ENCODE measurements around the gene SCGB1A1.
A peak's percentile ranks its signal among the peaks of the same experiment; 100 is the strongest.
"Not testable (repeated sequence)": the region's sequence is repeated elsewhere in the genome, so short reads cannot be mapped to it uniquely, and the experiment has no call there.

SCGB1A1 gene

DNA sequence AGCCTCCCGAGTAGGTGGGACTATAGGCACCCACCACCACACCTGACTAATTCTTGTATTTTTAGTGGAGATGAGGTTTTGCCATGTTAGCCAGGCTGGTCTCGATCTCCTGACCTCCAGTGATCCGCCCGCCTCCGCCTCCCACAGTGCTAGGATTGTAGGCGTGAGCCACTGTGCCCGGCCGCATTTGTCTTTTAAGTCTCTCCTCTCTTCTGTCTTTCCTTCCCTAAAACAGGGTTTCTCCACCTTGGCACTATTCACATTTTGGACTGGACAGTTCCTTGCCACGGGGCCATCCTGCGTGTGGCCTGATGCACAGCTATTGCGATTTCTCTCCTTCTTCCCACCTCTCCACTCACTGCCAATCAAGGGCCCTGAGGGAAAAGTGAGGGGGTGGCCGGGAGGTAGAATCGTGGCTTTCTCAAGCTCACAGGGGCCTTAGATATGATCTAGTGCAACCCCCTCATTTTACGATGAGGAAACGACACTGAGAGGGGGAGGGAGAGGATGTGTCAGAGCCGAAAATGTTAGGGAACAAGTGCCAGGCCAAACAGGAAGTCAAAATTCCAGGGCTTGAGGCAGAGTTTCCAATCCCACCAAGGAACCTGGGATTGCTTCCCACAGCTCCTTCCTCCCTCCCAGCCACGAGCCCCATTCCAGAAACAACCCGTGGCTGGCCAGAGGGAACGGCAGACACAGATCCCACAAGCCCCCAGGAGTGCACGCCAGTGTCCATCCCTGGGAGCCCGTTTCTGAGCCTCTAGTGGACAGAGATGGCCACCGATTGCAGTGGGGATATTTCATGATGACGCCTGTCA lies 21.2 kb downstream of the SCGB1A1 start:
- DNase-seq (ENCODE audit: insufficient read length, low spot score) = no peak

DNA sequence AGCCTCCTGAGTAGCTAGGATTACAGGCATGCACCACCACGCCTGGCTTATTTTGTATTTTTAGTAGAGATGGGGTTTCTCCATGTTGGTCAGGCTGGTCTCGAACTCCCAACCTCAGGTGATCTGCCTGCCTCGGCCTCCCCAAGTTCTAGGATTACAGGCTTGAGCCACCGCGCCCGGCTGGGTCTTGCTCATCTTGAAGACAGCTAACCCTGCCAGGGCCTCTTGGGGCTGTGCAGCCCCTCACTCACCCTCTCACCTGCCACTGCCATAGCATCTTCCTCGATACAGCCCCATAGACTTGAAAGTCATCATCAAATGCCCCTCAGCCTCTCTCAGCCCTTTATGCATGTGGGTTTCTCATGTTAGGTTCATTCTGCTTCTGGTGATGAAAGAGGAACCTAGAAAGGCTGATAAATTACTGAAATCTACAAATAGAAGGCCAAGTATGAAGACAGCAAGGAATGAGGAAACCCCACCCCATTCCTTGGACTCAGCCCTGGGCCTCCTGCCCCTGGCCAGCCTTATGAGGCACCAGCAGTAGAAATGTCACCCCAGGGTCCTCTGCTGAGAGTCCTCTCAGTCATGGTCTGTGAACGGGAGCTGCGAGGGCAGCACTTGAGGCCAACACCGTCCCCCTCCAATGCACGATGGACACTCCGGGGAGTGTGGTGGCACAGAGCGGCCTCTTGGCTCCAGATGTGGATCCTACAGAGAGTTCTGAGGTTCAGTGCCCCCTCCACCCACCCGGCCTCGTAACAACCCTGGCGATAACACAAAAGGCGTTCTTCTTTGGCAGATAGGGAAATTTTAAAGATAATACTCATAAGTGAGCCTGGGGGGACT lies 24.8 kb downstream of the SCGB1A1 start:
- TF ChIP-seq POLR2A (IDR thresholded peaks at IDR 0.05; ENCODE audit: low read depth, low read length) = no peak
- DNase-seq (ENCODE audit: insufficient read length, low spot score) = no peak
- FAIRE-seq = no peak

More for the DNA sequence above, 21.2 kb downstream of the SCGB1A1 start:
- no peak for TF ChIP-seq POLR2A (IDR thresholded peaks at IDR 0.05; ENCODE audit: low read depth, low read length)
- no peak for FAIRE-seq

DNA sequence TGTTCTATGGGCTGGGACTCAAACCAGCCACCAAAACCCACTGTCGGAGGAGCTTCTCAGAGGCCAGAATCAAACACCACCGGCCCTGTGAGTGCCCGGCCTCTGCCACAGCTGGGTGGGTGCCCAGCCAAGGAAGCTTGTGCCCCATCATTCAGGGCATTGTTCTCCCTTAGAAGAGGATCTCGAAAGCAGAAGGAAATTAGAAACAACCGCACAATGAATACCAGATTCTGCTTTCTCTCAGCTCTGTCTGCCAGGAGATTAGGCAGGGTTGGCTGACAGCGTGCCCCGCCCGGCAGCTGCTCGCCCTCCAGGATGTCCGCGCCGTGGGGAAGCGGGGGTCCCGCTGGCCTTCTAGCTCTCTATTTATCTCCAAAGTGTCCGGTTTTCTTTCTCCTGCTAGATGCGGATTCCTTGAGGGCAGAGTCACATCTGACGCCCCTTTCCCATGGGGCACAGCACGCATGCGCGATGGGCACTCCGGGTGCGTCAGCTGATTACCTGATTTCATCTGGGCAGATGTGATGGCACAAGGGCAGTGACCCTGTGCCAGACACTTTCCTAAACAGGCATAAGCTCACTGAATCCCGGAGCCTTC lies 25.5 kb downstream of the SCGB1A1 start:
- peak; percentile 22; the same call in 1 of the 2 replicates for TF ChIP-seq POLR2A (IDR thresholded peaks at IDR 0.05; ENCODE audit: low read depth, low read length)
- FAIRE-seq (no peak), DNase-seq (ENCODE audit: insufficient read length, low spot score) (no peak)

DNA sequence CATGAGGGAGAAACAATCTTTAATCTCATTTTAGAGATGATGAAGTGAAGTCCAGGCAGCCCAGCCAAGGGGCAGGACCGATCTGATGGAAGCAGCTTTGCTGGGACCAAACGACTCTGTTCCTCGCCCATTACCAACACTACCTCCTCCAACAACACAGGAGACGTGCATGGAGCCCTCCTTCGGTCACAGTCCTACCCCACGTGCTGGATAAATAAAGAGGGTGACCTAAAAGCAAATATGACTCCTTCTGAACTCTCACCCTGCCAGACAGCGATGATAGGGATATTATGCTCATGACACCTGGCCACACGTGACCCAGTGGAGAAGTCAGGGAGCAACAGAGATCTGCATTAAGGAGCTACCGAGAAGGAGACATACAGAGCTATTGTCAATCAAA lies 26.0 kb downstream of the SCGB1A1 start:
- DNase-seq (ENCODE audit: insufficient read length, low spot score) (no peak), FAIRE-seq (no peak)
- no peak for TF ChIP-seq POLR2A (IDR thresholded peaks at IDR 0.05; ENCODE audit: low read depth, low read length)

DNA sequence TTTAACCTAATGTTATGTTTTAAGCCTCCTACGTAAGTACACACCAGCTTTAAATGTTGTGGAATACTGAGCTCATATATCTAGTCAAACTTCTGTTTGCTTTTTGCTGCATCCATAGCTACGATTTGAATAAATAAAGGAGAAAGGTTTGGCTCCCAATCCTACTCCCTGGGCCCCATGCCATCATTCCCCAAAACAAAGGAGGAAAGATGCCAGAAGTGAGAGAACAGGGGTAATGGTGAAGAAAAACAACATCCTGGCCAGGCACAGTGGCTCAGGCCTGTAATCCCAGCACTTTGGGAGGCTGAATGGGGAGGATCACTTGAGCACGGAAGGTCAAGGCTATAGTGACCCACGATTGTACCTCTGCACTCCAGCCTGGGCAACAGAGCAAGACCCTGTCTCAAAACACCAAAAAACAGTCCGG lies 26.5 kb downstream of the SCGB1A1 start:
- FAIRE-seq (no peak), DNase-seq (ENCODE audit: insufficient read length, low spot score) (no peak)
- TF ChIP-seq POLR2A (IDR thresholded peaks at IDR 0.05; ENCODE audit: low read depth, low read length) = no peak

DNA sequence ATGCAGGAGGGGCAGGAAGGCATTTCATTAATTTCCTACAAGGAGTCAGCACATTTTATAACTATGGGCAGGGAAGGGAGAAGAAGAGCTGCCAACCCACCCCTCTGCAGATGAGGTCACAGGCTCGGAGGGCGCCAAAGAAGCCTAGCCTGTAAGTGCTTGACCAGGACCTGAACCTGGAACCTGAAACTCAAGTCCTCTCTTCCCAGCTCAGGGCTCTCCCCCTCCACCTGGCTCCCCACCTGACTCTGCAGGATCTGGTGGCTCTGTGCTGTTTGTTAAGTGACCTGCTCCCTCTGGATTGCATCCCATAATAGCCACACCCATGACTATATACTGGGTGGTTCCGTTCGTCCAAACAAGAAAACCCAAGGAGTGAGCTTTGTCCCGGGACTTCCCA lies 27.3 kb downstream of the SCGB1A1 start:
- no peak for TF ChIP-seq POLR2A (IDR thresholded peaks at IDR 0.05; ENCODE audit: low read depth, low read length)
- DNase-seq (ENCODE audit: insufficient read length, low spot score) (no peak), FAIRE-seq (no peak)

DNA sequence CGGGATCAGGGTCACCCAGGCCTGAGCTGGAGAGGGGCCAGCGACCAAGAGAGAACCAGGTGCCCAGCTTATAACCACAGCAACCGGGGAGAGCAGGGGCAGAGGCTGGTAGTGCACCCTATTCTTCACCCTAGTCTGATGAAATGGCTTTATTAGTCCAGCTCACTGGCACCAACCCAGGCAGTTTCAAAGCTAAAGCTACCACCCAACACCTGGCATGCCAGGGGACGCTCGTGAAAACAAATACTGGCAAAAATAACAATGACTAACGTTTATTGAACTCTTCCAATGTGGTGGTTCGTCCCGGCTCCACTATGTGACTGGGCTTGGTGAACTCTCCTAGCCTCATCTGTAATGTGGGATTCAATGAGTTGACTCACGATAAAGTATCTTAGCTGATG lies 30.6 kb downstream of the SCGB1A1 start:
- peak; percentile 70 for DNase-seq (ENCODE audit: insufficient read length, low spot score)
- no peak for FAIRE-seq
- no peak for TF ChIP-seq POLR2A (IDR thresholded peaks at IDR 0.05; ENCODE audit: low read depth, low read length)

GRCh38 chr11:62449912-62450311 lies 31.1 kb downstream of the SCGB1A1 start:
- DNase-seq (ENCODE audit: insufficient read length, low spot score); FAIRE-seq: not testable (repeated sequence)

DNA sequence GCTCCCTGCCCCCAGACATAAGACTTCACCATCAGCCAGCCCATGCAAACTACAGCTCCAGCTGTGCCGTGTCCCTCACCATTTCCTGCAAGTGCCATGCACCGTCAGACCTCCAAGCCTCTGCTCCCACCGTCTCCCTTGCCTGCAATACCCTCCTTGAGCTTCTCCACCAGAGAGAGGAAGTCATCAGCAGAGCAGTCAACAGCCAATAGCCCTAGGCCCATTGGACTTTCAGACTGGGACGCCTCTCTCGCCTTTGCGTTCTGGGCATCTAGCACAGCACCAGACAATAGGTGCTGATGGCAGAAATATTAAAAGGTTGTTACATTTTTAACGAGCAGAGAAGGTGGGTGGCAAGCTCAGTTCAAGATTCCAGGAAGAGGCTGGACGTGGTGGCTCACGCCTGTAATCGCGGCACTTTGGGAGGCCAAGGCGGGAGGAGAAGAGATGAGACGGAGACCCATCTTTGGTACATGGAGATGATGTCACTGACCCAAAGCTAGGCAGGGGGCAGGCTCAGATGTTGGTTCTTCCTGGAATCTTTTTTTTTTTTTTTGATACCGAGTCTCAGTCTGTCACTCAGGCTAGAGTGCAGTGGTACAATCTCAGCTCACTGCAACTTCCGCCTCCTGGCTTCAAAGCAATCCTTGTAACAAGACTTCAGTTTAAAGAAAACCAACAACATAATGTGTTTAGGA lies 31.9 kb downstream of the SCGB1A1 start:
- no peak for TF ChIP-seq POLR2A (IDR thresholded peaks at IDR 0.05; ENCODE audit: low read depth, low read length)
- no peak for DNase-seq (ENCODE audit: insufficient read length, low spot score)
- FAIRE-seq = no peak

- DNase-seq (ENCODE audit: insufficient read length, low spot score) (no peak), FAIRE-seq (no peak)
- no peak for TF ChIP-seq POLR2A (IDR thresholded peaks at IDR 0.05; ENCODE audit: low read depth, low read length)
Measured at GRCh38 chr11:62451241-62451621, 32.4 kb downstream of the SCGB1A1 start.

GRCh38 chr11:62452261-62452660 lies 33.4 kb downstream of the SCGB1A1 start:
- no peak for TF ChIP-seq POLR2A (IDR thresholded peaks at IDR 0.05; ENCODE audit: low read depth, low read length)
- FAIRE-seq = no peak
- no peak for DNase-seq (ENCODE audit: insufficient read length, low spot score)

DNA sequence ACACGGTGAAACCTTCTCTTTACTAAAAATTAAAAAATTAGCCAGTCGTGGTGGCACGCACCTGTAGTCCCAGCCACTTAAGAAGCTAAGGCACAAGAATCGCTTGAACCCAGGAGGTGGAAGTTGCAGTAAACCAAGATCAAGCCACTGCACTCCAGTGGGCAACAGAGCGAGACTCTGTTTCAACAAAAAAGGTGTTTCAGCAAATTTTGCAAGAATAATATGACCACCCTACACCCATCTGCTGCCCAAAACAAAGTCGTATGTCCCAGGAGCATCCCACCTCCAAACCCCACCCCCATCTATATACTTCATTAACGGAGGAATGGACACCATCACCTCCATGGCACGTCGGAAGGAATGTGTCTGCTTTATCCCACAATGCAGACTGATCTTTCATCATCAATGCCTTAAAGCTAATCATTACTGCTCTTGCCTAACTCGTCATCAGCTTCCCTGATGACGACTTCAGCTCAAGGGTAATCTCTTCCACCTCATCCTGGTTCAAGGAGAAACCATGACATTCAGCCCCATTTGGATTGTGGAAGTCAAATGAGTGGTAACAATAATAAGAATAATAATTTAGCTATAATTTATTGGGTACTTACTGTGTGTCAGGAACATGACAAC lies 34.1 kb downstream of the SCGB1A1 start:
- DNase-seq (ENCODE audit: insufficient read length, low spot score) (no peak), FAIRE-seq (no peak)
- no peak for TF ChIP-seq POLR2A (IDR thresholded peaks at IDR 0.05; ENCODE audit: low read depth, low read length)

GRCh38 chr11:62456630-62457029 lies 37.8 kb downstream of the SCGB1A1 start:
- DNase-seq (ENCODE audit: insufficient read length, low spot score) (no peak), FAIRE-seq (no peak)
- no peak for TF ChIP-seq POLR2A (IDR thresholded peaks at IDR 0.05; ENCODE audit: low read depth, low read length)

Measured in H54 (cell line).